ENCODE results near the gene RBM15B.
"Not testable (repeated sequence)": the region's sequence is repeated elsewhere in the genome, so short reads cannot be mapped to it uniquely, and the experiment has no call there.

RBM15B gene

DNA sequence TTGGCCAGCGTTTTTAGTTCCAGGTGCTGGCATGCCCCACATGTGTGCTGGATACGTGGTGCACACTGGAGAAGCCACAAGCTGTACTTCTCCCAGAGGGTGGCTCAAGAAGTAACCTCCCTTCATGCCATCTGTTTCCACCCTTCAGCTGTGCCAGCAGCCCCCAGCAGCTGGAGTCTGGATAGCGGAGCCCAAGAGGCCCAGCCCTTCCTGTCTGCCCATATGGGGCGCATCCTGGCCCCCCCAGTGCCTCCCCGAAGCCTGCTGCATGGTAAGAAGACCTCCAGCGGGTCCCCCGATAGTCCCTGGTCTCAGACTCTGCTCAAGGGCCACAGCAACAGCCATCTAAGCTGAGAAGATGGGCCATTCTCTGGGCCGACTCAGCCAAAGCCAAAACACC, 11.8 kb upstream of the RBM15B start:
- no peak for DNase-seq (ENCODE audit: low read depth in 2 of 2)

DNA sequence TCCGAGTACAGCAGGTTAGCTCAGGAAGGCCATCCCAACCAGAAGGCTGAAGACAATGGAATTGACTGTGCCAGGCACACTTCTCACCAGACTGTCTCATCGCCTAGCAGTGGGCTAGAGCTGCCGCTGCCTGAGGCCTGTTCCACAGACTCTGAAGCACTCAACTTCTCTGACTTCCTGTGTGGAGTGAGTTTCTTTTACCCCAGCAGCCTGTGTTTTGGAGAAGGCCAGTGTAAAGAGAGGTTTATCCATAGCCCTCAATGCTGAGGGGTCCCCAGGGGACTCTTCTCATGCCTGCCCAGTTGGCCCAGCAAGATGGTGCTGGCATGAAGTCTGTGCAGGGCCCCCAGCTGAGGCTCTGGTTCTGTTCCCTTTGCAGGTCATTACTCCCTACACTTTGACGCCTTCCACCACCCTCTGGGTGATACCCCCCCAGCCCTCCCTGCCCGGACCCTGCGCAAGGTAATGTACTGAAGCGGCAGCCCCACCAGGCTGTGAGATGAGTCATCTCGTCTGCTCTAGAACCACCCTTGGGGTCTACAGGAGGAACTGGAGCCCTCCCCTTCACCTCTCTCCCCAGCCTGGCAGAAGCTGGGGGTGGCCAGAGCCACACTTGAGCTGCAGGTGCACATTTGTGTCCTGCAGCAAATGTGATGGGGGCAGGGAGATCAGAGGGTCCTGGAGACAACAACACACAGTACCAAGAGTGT, 11.2 kb upstream of the RBM15B start:
- DNase-seq (ENCODE audit: low read depth in 2 of 2) = no peak

DNA sequence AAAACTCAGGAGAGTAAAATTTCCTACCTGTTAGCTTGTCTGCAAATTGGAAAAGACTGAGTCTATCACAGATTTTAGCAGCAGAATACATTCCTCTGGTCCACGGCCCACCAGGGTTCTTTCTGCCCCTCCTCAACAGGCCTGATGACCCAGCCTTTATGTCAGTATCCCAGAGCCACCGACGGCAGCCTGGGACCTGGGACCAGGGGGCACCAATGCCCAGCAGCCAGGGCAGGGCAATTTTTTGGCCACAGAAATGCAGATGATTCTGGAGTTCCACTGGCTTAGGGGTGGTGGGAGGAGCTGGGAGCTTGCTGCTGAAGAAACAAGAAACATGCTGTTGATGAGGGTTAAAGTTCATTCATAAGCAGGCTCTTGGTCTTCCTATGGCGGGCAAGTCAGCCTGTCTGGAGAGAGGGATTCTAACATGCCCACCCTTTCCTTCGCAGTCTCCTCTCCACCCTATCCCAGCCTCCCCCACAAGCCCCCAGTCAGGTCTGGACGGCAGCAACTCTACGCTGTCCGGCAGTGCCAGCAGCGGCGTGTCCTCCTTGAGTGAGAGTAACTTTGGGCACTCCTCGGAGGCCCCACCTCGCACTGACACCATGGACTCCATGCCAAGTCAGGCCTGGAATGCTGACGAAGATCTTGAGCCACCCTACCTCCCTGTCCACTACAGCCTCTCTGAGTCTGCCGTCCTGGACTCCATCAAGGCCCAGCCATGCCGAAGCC, 10.3 kb upstream of the RBM15B start:
- DNase-seq (ENCODE audit: low read depth in 2 of 2) = no peak

DNA sequence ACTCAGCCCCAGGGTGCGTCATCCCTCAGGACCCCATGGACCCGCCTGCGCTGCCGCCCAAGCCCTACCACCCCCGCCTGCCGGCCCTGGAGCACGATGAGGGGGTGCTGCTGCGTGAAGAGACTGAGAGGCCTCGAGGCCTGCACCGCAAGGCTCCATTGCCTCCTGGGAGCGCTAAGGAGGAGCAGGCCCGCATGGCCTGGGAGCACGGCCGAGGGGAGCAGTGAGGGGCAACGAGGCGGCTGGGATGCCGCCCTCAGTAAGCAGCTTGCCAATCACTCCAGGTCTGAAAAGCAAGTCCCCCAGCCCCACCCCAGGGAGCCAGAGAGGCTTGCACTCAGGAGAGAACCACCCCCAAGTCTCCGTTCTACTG, 9.8 kb upstream of the RBM15B start:
- no peak for DNase-seq (ENCODE audit: low read depth in 2 of 2)

GRCh38 chr3:51382076-51382745, 8.9 kb upstream of the RBM15B start:
- no peak for DNase-seq (ENCODE audit: low read depth in 2 of 2)

GRCh38 chr3:51382947-51383578, 8.0 kb upstream of the RBM15B start:
- no peak for DNase-seq (ENCODE audit: low read depth in 2 of 2)

DNA sequence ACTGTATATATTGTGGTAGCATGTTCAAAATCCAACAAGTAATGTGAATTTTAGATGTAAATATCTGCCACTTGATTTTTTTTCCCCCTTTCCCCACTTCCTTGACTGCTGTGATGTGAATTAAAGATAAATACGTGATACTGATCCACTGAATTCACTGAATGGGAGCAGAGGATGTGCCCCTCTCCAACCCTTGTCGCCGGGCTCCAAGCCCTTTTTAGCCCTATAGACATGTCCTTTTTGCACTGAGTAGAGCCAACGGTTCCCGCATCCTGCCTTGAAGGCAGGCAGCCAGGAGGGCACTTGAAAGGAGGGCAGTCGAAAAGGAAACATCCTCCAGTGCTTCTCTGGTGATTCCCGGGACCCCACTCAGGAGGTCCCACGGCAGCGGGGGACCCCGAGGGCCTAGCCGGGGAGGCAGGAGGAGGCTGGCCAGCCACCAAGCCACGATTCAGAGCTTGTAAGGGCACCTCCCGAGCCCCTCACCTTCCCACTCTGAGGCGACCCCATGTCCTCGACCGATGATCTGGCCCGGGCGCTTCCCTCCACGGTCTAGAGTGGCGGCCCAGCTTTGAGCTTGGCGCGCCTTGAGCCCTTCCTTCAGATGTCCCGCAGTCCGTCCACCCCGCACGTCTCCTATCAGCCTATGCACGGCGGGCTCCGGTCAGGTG, 6.9 kb upstream of the RBM15B start:
- no peak for DNase-seq (ENCODE audit: low read depth in 2 of 2)

DNA sequence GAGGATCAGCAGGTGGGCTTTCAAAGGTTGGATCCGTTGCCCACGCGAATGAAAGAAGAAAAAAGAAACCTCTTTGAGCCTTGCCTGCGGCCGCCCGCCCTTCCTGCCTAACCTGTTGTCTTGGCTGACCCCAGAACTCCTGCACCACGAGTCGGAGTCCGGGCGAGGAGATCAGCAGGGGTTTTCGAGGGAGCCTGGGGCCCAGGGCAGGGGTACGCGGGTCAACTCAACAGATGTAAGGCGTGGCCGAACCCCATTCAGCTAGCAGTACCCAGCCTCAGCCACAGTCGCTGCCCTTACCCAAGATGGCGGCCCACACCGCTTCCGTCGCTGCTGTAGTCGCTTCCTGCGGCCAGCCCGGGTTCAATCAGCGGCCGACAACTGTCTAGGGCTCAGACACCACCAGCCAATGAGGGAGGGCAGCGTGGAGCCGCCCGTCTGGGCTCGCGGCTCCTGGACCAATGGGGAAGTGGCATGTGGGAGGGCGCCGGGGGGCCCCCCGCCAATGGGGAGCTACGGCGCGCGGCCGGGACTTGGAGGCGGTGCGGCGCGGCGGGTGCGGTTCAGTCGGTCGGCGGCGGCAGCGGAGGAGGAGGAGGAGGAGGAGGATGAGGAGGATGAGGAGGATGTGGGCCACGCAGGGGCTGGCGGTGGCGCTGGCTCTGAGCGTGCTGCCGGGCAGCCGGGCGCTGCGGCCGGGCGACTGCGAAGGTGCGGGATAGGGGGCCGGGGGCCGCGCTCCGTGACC, 6.2 kb upstream of the RBM15B start, which contains the start of gene MANF:
Gene MANF, plus strand, starts transcription at position 566 of the 748 bp plus-strand sequence. Its CDS starts 52 bp downstream, at position 618.
- DNase-seq (ENCODE audit: low read depth in 2 of 2) = peak; percentile 94 to 97

- no peak for DNase-seq (ENCODE audit: low read depth in 2 of 2)
Measured at GRCh38 chr3:51385621-51386091, 5.4 kb upstream of the RBM15B start.

DNA sequence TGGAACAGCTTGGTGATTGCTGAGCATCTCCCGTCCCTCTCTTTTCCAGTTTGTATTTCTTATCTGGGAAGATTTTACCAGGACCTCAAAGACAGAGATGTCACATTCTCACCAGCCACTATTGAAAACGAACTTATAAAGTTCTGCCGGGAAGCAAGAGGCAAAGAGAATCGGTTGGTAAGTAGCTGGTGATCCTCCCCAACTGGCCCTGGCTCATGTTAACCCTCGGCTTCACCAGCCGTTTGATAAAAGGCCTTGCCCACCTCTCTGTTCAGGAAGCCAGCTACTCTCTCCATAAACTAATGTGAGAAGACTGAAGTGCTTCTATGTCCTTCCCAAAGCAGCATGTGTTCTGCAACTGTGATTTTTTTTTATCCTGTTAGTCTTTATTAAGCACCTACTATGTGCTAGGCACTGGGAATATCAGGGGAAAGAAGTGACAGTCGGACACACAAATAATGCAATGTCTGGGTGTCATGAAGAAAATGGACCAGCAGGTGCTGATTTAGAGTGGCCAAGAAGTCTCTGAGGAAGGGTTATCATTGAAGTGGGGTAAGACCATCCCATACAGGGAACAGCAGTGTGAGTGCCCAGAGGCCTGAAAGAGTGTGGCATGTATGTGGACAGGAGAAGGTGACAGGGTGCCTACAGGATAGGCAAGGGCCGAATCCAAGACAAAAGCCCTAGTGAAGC, 4.8 kb upstream of the RBM15B start:
- DNase-seq (ENCODE audit: low read depth in 2 of 2) = no peak

- no peak for DNase-seq (ENCODE audit: low read depth in 2 of 2)
Measured at GRCh38 chr3:51386852-51387229, 4.2 kb upstream of the RBM15B start.

- DNase-seq (ENCODE audit: low read depth in 2 of 2) = not testable (repeated sequence)
Measured at GRCh38 chr3:51387281-51387680, 3.8 kb upstream of the RBM15B start.

DNA sequence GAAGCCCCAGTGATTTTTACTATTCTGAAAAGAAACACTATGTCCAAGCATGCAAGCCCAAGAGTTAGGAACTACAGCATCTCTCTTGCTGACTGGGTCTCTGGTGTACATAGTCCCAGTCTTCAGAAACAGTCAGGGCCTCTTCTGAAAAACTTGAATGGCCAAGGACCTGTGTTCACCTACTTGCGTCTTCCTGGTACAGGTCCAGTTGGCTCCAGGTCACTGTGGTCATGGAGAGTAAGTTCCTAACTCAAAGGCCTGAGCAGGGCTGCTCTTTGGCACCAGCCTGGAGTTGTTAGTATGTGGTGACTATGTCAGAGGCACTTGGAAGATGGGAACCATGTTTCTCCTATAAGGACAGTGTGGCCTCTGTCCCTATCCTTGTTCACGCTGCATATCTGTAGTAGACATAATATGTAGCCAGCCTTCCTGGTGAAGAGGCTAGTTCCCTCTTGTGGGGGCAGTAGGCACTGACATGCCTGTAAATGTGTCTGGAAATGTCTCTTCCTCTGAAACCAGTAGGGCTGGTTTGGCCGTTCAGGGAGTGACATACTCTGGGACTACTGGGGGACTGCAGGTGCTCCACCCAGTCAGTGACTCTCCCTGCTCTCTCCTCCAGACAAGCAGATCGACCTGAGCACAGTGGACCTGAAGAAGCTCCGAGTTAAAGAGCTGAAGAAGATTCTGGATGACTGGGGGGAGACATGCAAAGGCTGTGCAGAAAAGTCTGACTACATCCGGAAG, 2.6 kb upstream of the RBM15B start:
- no peak for DNase-seq (ENCODE audit: low read depth in 2 of 2)

DNA sequence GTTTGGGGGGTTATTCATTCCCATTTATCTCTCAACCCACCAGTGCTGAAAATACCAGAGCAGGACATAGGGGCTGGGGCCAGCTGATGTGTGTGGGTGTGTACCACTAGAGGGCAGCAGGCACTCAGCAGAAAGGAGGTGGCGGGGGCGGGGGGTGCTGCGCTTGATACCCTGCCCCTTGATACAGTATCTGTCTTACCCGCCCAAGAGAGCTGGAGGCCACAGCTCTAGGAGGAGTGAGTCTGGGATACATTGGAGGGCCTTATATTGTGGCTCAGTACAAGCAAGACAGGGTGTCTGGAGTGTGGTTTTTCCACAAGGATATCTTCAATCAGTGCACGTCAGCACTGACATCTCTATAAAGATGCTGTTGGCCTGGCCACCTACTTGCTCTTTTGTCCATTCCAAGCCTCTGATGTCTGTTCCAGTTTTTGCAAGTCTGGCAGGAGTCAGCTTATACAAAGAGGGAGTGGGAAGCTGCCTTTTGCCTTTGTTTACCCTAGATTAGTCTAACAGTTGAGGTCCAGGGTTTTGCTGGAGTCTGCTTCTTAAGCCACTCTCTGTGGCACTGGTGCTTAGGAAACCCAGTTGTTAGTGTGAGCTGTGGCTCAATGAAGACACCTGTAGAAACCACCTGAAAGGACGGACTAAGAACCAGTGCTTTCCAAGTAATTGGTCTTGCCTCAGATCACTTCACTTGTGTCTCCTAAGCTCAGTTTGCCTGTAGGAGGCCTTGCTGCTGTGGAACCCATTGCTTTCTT, 1.5 kb upstream of the RBM15B start:
- peak in 1 of 2 experiments; percentile 48 for DNase-seq (ENCODE audit: low read depth in 2 of 2)

GRCh38 chr3:51390246-51391074, 625 bp upstream of the RBM15B start:
- no peak for DNase-seq (ENCODE audit: low read depth in 2 of 2)

- no peak for DNase-seq (ENCODE audit: low read depth in 2 of 2)
Measured at GRCh38 chr3:51391566-51392354, 675 bp downstream of the RBM15B start.
